Measurements from ENCODE around the gene HDLBP.

Gene HDLBP

DNA sequence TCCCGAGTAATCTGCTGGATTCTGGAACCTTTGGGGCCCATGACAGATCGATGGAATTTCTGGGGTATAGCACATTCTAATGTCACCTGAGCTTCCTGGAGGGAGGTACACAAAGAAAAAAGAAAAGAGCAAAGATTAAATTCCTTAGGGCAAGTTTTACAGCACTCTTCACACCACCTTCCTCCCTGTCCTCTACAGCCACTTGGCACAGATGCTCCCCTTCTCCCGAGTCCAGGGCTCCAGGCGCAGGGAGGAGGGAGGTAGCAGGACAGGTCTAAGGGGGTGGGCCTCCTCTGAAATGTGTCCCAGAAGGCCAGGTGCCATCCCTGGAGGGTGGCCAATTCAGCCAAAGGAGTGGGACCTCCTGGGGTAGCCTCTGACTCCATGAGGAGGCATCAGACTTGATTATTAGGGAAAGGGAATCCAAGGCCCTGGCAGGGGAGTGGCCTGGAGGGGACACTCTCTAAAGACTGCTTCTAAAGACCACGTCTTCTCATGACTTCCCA, 76.7 kb downstream of the HDLBP start:
- Histone ChIP-seq H3K36me3 (ENCODE audit: low read length) (peaks cover 11% of the 10 kb centered on the region), H3K4me2 (ENCODE audit: low read depth, low read length, poor library complexity, severe bottlenecking) (no peak overlapping the region), H3K27ac (ENCODE audit: low read depth, low read length) (no peak overlapping the region), H3K9me2 (replicated peaks; ENCODE audit: insufficient read depth, low read length) (no peaks in the 10 kb centered on the region), H3F3A (ENCODE audit: insufficient read depth) (no peaks in the 10 kb centered on the region), H2AFZ (ENCODE audit: low read depth, low read length, severe bottlenecking) (no peak overlapping the region), H3K9ac (ENCODE audit: low read length) (no peak overlapping the region), H3K27me3 (ENCODE audit: low read length) (no peaks in the 10 kb centered on the region), H4K20me1 (ENCODE audit: low read depth, low read length) (no peaks in the 10 kb centered on the region), H3K79me2 (ENCODE audit: insufficient read depth, low read length) (no peaks in the 10 kb centered on the region), H3K9me3 (ENCODE audit: insufficient read depth, low read length) (no peaks in the 10 kb centered on the region), H3K4me3 (ENCODE audit: insufficient read depth, low read length, poor library complexity, severe bottlenecking) (no peak overlapping the region)
- TF ChIP-seq CTCF (IDR thresholded peaks at IDR 0.05; ENCODE audit: insufficient read depth, low read length, poor library complexity, severe bottlenecking) = no peak
- no peak for TF ChIP-seq EZH2phosphoT487 (conservative IDR thresholded peaks at IDR 0.05; ENCODE audit: low read length)

DNA sequence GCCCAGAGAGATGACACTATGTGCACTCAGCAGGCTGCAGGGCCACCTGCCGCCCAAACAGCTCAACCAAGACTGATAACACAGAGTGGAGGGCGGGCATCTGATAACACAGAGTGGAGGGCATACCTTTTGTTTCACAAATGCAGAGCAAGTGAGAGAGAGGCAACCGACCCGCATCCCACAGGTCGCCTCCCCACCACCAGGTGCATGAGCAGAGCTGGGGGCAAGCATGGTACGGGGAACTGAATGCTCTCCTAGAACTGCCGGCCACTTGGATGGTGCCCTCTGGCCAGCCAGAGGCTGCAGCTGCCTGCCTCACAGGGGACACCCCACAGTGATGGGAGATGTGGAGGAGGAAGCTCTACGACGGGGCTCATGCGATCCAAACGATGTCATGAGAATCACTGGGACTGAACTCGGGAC, 77.5 kb downstream of the HDLBP start:
- no peaks in the 10 kb centered on the region for H3F3A ChIP-seq (ENCODE audit: insufficient read depth)
- no peak overlapping the region for H3K27ac ChIP-seq (ENCODE audit: low read depth, low read length)
- TF ChIP-seq CTCF (IDR thresholded peaks at IDR 0.05; ENCODE audit: insufficient read depth, low read length, poor library complexity, severe bottlenecking) (no peak), EZH2phosphoT487 (conservative IDR thresholded peaks at IDR 0.05; ENCODE audit: low read length) (no peak)
- no peaks in the 10 kb centered on the region for H3K9me2 ChIP-seq (replicated peaks; ENCODE audit: insufficient read depth, low read length)
- H4K20me1 ChIP-seq (ENCODE audit: low read depth, low read length) = no peaks in the 10 kb centered on the region
- H3K79me2 ChIP-seq (ENCODE audit: insufficient read depth, low read length) = no peaks in the 10 kb centered on the region
- no peak overlapping the region for H2AFZ ChIP-seq (ENCODE audit: low read depth, low read length, severe bottlenecking)
- H3K4me2 ChIP-seq (ENCODE audit: low read depth, low read length, poor library complexity, severe bottlenecking) = no peak overlapping the region
- no peak overlapping the region for H3K9ac ChIP-seq (ENCODE audit: low read length)
- no peaks in the 10 kb centered on the region for H3K9me3 ChIP-seq (ENCODE audit: insufficient read depth, low read length)
- peaks cover 11% of the 10 kb centered on the region for H3K36me3 ChIP-seq (ENCODE audit: low read length)
- no peak overlapping the region for H3K4me3 ChIP-seq (ENCODE audit: insufficient read depth, low read length, poor library complexity, severe bottlenecking)
- H3K27me3 ChIP-seq (ENCODE audit: low read length) = no peaks in the 10 kb centered on the region

DNA sequence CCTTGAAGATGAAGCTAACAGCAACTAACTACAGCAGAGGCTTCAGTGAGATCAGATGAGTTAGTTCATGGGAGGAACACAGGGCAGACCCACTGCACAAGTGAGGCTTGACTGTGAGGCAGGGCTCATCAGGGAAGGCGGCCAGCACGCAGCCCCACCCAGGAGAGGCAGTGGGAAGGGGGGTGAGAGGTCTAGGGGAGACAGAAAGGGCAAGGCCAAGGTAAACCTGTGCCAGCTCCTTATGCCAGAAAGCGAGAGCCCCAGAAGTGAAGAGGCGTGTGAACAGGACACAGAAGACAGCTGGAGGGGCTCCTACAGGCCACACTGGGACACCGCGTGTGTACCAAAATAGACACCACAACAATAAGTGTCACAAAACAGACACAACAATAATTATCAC, 78.4 kb downstream of the HDLBP start:
- no peaks in the 10 kb centered on the region for H3K27me3 ChIP-seq (ENCODE audit: low read length)
- no peaks in the 10 kb centered on the region for H3K79me2 ChIP-seq (ENCODE audit: insufficient read depth, low read length)
- no peaks in the 10 kb centered on the region for H3F3A ChIP-seq (ENCODE audit: insufficient read depth)
- H2AFZ ChIP-seq (ENCODE audit: low read depth, low read length, severe bottlenecking) = no peak overlapping the region
- H4K20me1 ChIP-seq (ENCODE audit: low read depth, low read length) = no peaks in the 10 kb centered on the region
- TF ChIP-seq EZH2phosphoT487 (conservative IDR thresholded peaks at IDR 0.05; ENCODE audit: low read length) = no peak
- TF ChIP-seq CTCF (IDR thresholded peaks at IDR 0.05; ENCODE audit: insufficient read depth, low read length, poor library complexity, severe bottlenecking) = no peak
- H3K4me2 ChIP-seq (ENCODE audit: low read depth, low read length, poor library complexity, severe bottlenecking) = no peak overlapping the region
- peaks cover 9% of the 10 kb centered on the region for H3K36me3 ChIP-seq (ENCODE audit: low read length)
- no peak overlapping the region for H3K4me3 ChIP-seq (ENCODE audit: insufficient read depth, low read length, poor library complexity, severe bottlenecking)
- no peaks in the 10 kb centered on the region for H3K9me3 ChIP-seq (ENCODE audit: insufficient read depth, low read length)
- H3K9me2 ChIP-seq (replicated peaks; ENCODE audit: insufficient read depth, low read length) = no peaks in the 10 kb centered on the region
- H3K27ac ChIP-seq (ENCODE audit: low read depth, low read length) = no peak overlapping the region
- no peak overlapping the region for H3K9ac ChIP-seq (ENCODE audit: low read length)

Measured in SU-DHL-6 (cell line).